ENCODE data around the gene OPN4.

GRCh38 chr10:86671419-86671818 lies 17.1 kb downstream of the OPN4 start:
- TF ChIP-seq POLR2AphosphoS5 (IDR thresholded peaks at IDR 0.05) (no peak), POLR2A (IDR thresholded peaks at IDR 0.05) (no peak), CTCF (IDR thresholded peaks at IDR 0.05) (no peak), EP300 (IDR thresholded peaks at IDR 0.05) (no peak)
